ENCODE results near the gene STPG1. TPM values are rescaled to one million over a fixed set of nuclear protein-coding genes. Genes with fewer than 3 reads are reported as not detected.

The STPG1 gene
- polyA plus RNA-seq, 1 donor (not counting 4 experiments of a cell fraction or from before 2014, with no cell fraction given): 16.6 TPM

DNA sequence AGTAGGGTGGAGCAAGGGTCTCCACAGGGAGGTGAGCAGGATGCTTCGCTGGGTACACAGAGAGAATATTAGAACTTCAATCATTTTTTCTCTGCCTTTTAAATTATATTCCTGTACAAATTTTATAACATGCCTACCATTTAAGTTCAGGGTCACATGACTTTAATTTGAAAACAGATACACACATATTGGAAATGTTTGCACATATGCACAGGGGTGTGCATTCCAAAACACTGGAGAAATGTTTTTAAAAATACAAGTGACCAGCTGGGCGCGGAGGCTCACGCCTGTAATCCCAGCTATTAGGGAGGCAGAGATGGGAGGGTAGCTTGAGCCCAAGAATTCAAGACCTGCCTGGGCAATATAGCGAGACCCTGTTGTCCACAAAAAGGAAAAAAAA, 41.7 kb upstream of the STPG1 start:
- TF ChIP-seq CTCF (optimal IDR thresholded peaks at IDR 0.05 in 1 of 3, IDR thresholded peaks at IDR 0.05 in 1 of 3, conservative IDR thresholded peaks at IDR 0.05 in 1 of 3; ENCODE audit: extremely low read depth in 1 of 3, insufficient read depth in 2 of 3, low read length in 3 of 3): no peak
- TF ChIP-seq EZH2 (IDR thresholded peaks at IDR 0.05; ENCODE audit: low read length): no peak
- no peak overlapping the region for H2AFZ ChIP-seq (ENCODE audit: control insufficient read depth, low read length)

GRCh38 chr1:24454673-24455072, 41.1 kb upstream of the STPG1 start:
- dilution Hi-C loops (cut with MboI; ENCODE audit: extremely low pct_ligation_motif_present, low sequenced_read_pairs): no loop called here
- TF ChIP-seq EZH2 (IDR thresholded peaks at IDR 0.05; ENCODE audit: low read length) (no peak), CTCF (optimal IDR thresholded peaks at IDR 0.05 in 1 of 3, IDR thresholded peaks at IDR 0.05 in 1 of 3, conservative IDR thresholded peaks at IDR 0.05 in 1 of 3; ENCODE audit: extremely low read depth in 1 of 3, insufficient read depth in 2 of 3, low read length in 3 of 3) (no peak)
- Histone ChIP-seq H3K4me3 (ENCODE audit: control insufficient read depth in 2 of 3, extremely low read depth in 1 of 3, insufficient read depth in 2 of 3, low read depth in 1 of 3, low read length in 3 of 3) (no peak overlapping the region), H3K9ac (ENCODE audit: control insufficient read depth, extremely low read depth, insufficient read depth, low read length) (no peak overlapping the region), H2AFZ (ENCODE audit: control insufficient read depth, low read length) (no peak overlapping the region), H3K79me2 (ENCODE audit: control insufficient read depth, insufficient read depth, low read length) (no peaks in the 10 kb centered on the region), H3K9me3 (ENCODE audit: control insufficient read depth, low read depth, low read length) (no peaks in the 10 kb centered on the region), H3K4me1 (ENCODE audit: control insufficient read depth, extremely low read depth, insufficient read depth, low read length) (no peaks in the 10 kb centered on the region), H4K20me1 (ENCODE audit: control insufficient read depth, extremely low read depth, insufficient read depth, low read length) (no peaks in the 10 kb centered on the region), H3K36me3 (ENCODE audit: control insufficient read depth in 2 of 2, extremely low read depth in 1 of 2, insufficient read depth in 2 of 2, low read length in 2 of 2) (peaks cover 27 to 42% of the 10 kb centered on the region in 2 experiments), H3K4me2 (ENCODE audit: control insufficient read depth, extremely low read depth, insufficient read depth, low read depth, low read length) (no peak overlapping the region), H3K9me1 (ENCODE audit: control insufficient read depth, extremely low read depth, insufficient read depth, low read length) (no peaks in the 10 kb centered on the region), H3K27me3 (ENCODE audit: control insufficient read depth, extremely low read depth, insufficient read depth, low read length) (no peaks in the 10 kb centered on the region), H3K27ac (ENCODE audit: control insufficient read depth, insufficient read depth, low read length) (no peak overlapping the region)
- DNase-seq (ENCODE audit: low read depth, low spot score) (no peak), FAIRE-seq (no peak)

More for the DNA sequence above, 41.7 kb upstream of the STPG1 start:
- Histone ChIP-seq H3K79me2 (ENCODE audit: control insufficient read depth, insufficient read depth, low read length) (no peaks in the 10 kb centered on the region), H3K9ac (ENCODE audit: control insufficient read depth, extremely low read depth, insufficient read depth, low read length) (no peak overlapping the region), H3K27ac (ENCODE audit: control insufficient read depth, insufficient read depth, low read length) (no peak overlapping the region), H3K27me3 (ENCODE audit: control insufficient read depth, extremely low read depth, insufficient read depth, low read length) (no peaks in the 10 kb centered on the region), H3K4me3 (ENCODE audit: control insufficient read depth in 2 of 3, extremely low read depth in 1 of 3, insufficient read depth in 2 of 3, low read depth in 1 of 3, low read length in 3 of 3) (no peak overlapping the region), H3K9me1 (ENCODE audit: control insufficient read depth, extremely low read depth, insufficient read depth, low read length) (no peaks in the 10 kb centered on the region), H3K4me1 (ENCODE audit: control insufficient read depth, extremely low read depth, insufficient read depth, low read length) (no peaks in the 10 kb centered on the region), H3K9me3 (ENCODE audit: control insufficient read depth, low read depth, low read length) (no peaks in the 10 kb centered on the region), H4K20me1 (ENCODE audit: control insufficient read depth, extremely low read depth, insufficient read depth, low read length) (no peaks in the 10 kb centered on the region), H3K36me3 (ENCODE audit: control insufficient read depth in 2 of 2, extremely low read depth in 1 of 2, insufficient read depth in 2 of 2, low read length in 2 of 2) (peaks cover 27 to 44% of the 10 kb centered on the region in 2 experiments), H3K4me2 (ENCODE audit: control insufficient read depth, extremely low read depth, insufficient read depth, low read depth, low read length) (no peak overlapping the region)
- DNase-seq (ENCODE audit: low read depth, low spot score) (no peak), FAIRE-seq (no peak)
- dilution Hi-C loops (cut with MboI; ENCODE audit: extremely low pct_ligation_motif_present, low sequenced_read_pairs): no loop called here
